Neutrophil (primary cell): ENCODE data around the gene CFAP20DC.
"Not testable (repeated sequence)": the region's sequence is repeated elsewhere in the genome, so short reads cannot be mapped to it uniquely, and the experiment has no call there.

Experiments used
- H3K27ac ChIP-seq: fragments of 200-600 bp; sonication (generic); 2 replicates; pipeline ENCODE4 v1.5.1; 2016; ENCODE audit warnings: mild to moderate bottlenecking, moderate library complexity
- H3K27me3 ChIP-seq: fragments of 200-600 bp; sonication (generic); 2 replicates; pipeline ENCODE4 v1.6.0; 2016; ENCODE audit warnings: mild to moderate bottlenecking
- H3K36me3 ChIP-seq: fragments of 200-600 bp; sonication (generic); 2 replicates; pipeline ENCODE4 v1.5.1; 2017
- H3K4me1 ChIP-seq, 2 experiments: fragments of 200-600 bp in 1 of 2; sonication (generic) in 1 of 2; 1 replicate in 1 of 2; 2 replicates in 1 of 2; pipeline versions ENCODE4 v1.5.1 to v1.6.1; 2013 to 2016; ENCODE audit warnings: low read depth in 1 of 2, low read length in 1 of 2, mild to moderate bottlenecking in 1 of 2, moderate library complexity in 1 of 2; ENCODE audit not compliant: control insufficient read depth in 1 of 2, insufficient read depth in 1 of 2
- H3K4me3 ChIP-seq, 2 experiments: fragments of 200-600 bp in 1 of 2; sonication (generic) in 1 of 2; 1 replicate in 1 of 2; 2 replicates in 1 of 2; pipeline ENCODE4 v1.5.1; 2013 to 2016; ENCODE audit warnings: low read depth in 1 of 2, low read length in 1 of 2, mild to moderate bottlenecking in 1 of 2, moderate library complexity in 1 of 2
- H3K9me3 ChIP-seq: fragments of 200-600 bp; sonication (generic); 2 replicates; pipeline ENCODE4 v1.5.1; 2016
- TF ChIP-seq, protein P1 (sequence below): fragments of 200-600 bp; sonication (generic); IDR thresholded peaks from 2 replicates; pipeline ENCODE4 v1.5.1; 2016; ENCODE audit warnings: antibody characterized with exemption

CFAP20DC gene

DNA sequence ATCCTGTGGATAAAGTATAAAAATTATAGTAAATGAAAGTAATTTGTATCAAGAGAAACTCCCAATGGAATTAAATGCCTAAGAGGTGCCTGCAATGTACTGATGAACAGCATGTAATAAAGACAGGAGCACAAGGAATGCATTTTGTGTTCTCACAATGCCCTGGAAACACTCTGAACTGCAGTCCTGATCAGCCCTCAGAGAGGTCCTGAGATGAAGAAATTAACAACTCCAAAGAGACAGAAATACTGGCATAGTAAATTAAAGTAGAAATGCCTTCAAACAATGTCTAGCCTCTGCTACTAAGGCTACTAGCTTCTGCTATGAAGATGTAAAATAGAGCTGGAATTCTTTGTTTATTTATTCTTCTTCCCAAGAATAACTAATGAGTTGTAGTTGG, 59.9 kb downstream of the CFAP20DC start:
- no peaks in the 10 kb centered on the region for H3K9me3 ChIP-seq
- no peaks in the 10 kb centered on the region for H3K36me3 ChIP-seq
- TF ChIP-seq, protein P1, sequence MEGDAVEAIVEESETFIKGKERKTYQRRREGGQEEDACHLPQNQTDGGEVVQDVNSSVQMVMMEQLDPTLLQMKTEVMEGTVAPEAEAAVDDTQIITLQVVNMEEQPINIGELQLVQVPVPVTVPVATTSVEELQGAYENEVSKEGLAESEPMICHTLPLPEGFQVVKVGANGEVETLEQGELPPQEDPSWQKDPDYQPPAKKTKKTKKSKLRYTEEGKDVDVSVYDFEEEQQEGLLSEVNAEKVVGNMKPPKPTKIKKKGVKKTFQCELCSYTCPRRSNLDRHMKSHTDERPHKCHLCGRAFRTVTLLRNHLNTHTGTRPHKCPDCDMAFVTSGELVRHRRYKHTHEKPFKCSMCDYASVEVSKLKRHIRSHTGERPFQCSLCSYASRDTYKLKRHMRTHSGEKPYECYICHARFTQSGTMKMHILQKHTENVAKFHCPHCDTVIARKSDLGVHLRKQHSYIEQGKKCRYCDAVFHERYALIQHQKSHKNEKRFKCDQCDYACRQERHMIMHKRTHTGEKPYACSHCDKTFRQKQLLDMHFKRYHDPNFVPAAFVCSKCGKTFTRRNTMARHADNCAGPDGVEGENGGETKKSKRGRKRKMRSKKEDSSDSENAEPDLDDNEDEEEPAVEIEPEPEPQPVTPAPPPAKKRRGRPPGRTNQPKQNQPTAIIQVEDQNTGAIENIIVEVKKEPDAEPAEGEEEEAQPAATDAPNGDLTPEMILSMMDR, result no peak
- no peak overlapping the region for H3K4me3 ChIP-seq
- H3K27me3 ChIP-seq, result no peaks in the 10 kb centered on the region
- H3K4me1 ChIP-seq, result no peaks in the 10 kb centered on the region
- no peak overlapping the region for H3K27ac ChIP-seq

DNA sequence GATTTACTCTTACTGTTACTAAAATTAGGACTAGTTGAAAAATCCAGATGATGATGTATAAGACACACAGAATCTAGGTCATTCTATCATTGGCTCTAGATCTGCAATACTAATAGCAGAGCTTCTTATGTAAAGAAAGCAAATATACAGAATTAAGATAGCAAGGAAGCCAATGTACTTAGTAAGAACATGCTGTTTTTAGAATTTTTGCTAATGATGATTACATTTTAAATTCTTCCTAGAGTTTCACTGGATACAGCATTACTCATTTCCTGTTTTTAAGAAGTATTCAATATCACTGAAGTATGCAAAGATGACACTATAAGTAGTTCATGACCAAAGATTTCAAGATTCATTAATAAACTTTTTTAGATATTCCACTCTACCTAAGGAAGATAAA, 60.7 kb downstream of the CFAP20DC start:
- H3K27me3 ChIP-seq, result no peaks in the 10 kb centered on the region
- no peaks in the 10 kb centered on the region for H3K36me3 ChIP-seq
- H3K4me3 ChIP-seq, result no peak overlapping the region
- H3K4me1 ChIP-seq, result no peaks in the 10 kb centered on the region
- H3K9me3 ChIP-seq, result no peaks in the 10 kb centered on the region
- TF ChIP-seq, protein P1, result no peak
- H3K27ac ChIP-seq, result no peak overlapping the region

DNA sequence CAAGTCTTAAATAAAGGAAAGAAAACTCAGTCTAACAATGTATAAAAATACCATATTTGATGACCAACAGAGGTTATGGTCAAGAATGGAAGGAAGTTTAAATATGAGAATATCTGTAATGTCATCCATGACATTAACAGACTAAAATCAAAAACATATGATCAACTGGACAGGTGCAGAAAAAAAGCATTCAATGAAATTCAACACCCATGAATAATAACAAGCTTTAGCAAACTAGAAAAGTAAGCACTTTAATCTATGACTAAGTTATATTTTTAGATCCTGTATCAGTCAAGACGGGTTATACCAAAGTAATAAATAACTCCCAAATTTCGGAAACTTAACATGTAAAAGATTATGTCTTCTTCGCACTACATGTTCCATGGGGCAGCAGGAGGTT, 61.8 kb downstream of the CFAP20DC start:
- no peaks in the 10 kb centered on the region for H3K36me3 ChIP-seq
- TF ChIP-seq, protein P1, result no peak
- H3K27me3 ChIP-seq, result no peaks in the 10 kb centered on the region
- no peak overlapping the region for H3K4me3 ChIP-seq
- no peaks in the 10 kb centered on the region for H3K9me3 ChIP-seq
- no peak overlapping the region for H3K27ac ChIP-seq
- H3K4me1 ChIP-seq, result no peaks in the 10 kb centered on the region

DNA sequence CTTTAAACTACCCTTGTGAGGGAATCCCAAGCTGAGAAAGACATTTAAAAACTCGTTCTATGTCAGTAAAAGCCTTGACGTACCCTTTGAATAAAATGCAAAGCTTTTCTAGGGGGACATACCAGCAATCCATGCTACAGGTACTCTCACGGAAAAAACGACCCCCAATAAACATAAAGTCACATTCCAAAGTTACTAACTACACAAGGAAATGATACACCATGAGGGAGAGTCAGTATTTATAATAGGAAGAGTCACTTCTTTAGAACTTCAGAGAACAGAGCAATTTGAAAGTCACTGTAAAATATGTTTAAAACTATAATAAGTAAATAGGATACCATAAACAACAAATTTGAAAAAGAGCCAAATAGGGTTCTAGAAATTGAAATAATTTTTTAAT, 63.2 kb downstream of the CFAP20DC start:
- no peaks in the 10 kb centered on the region for H3K27me3 ChIP-seq
- TF ChIP-seq, protein P1, result no peak
- H3K9me3 ChIP-seq, result no peaks in the 10 kb centered on the region
- no peak overlapping the region for H3K27ac ChIP-seq
- no peaks in the 10 kb centered on the region for H3K36me3 ChIP-seq
- no peaks in the 10 kb centered on the region for H3K4me1 ChIP-seq
- no peak overlapping the region for H3K4me3 ChIP-seq

DNA sequence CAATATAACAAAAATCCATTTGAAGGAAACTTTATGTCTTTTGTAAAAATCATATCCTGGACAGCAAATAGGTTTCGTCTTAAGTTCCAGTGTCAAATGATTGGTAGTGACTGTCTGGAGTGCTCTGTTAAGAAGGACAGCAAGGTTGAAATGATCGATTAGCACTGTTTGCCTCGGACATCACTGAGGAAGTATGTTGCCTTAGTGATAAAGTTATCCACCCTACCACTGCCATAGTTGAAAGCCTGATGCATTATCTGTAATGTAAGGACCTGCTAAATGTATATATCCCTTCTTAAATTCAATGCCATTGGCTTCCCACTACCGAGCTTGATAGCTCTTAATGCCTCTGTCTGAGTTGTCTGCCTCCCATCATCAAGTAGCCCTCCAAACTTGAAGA, 70.0 kb downstream of the CFAP20DC start:
- Histone ChIP-seq H3K27me3 (no peaks in the 10 kb centered on the region), H3K4me3 (no peak overlapping the region), H3K4me1 (no peaks in the 10 kb centered on the region), H3K9me3 (no peaks in the 10 kb centered on the region), H3K36me3 (no peaks in the 10 kb centered on the region), H3K27ac (no peak overlapping the region)
- TF ChIP-seq, protein P1, result no peak

DNA sequence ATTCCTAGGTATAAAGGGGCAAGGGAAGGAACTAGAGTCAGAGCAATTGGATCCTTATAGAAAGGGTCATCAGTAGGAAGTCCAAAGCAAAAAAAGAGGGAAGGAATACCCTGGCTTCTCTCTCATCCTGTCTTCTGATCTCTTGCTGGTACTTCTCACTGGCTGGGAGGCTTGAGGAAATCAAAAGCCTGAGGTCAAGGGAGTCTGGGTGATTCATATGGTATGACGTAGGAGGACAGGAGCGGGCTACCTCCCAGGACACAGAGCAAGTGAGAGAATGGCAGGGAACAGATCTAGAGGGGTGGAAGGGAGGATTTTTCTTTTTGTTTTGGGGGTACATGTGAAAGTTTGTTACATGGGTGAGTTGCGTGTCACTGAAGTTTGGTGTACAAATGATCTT, 76.0 kb downstream of the CFAP20DC start:
- H3K27ac ChIP-seq, result no peak overlapping the region
- TF ChIP-seq, protein P1, result no peak

DNA sequence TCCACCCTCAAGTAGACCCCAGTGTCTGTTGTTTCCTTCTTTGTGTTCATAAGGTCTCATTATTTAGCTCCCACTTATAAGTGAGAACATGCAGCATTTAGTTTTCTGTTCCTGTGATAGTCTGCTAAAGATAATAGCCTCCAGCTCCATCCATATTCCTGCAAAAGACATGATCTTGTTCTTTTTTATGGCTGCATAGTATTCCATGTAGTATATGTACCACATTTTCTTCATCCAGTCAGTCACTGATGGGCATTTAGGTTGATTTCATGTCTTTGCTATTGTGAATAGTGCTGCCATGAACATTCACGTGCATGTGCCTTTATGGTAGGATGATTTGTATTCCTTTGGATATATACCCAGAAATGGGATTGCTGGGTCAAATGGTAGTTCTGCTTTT, 82.0 kb downstream of the CFAP20DC start:
- H3K4me1 ChIP-seq, H3K36me3 ChIP-seq, H3K27ac ChIP-seq, H3K9me3 ChIP-seq, H3K4me3 ChIP-seq, H3K27me3 ChIP-seq: not testable (repeated sequence)

More for the DNA sequence above, 76.0 kb downstream of the CFAP20DC start:
- Histone ChIP-seq H3K9me3 (no peaks in the 10 kb centered on the region), H3K4me1 (no peaks in the 10 kb centered on the region), H3K27me3 (no peaks in the 10 kb centered on the region), H3K4me3 (no peak overlapping the region), H3K36me3 (no peaks in the 10 kb centered on the region)
